PC-9 (cell line): ENCODE data around the gene KCTD7.

Source experiments
- EZH2 ChIP-seq: fragments of 200-600 bp; sonication (generic); IDR thresholded peaks from 2 replicates; pipeline ENCODE4 v1.8.0; 2017; ENCODE audit warnings: antibody characterized with exemption, low read depth
- TF ChIP-seq, protein P1 (sequence below): fragments of 200-600 bp; sonication (generic); conservative IDR thresholded peaks from 2 replicates; pipeline ENCODE4 v1.6.1; 2017; ENCODE audit warnings: mixed run types, antibody characterized with exemption, mild to moderate bottlenecking, moderate library complexity

DNA sequence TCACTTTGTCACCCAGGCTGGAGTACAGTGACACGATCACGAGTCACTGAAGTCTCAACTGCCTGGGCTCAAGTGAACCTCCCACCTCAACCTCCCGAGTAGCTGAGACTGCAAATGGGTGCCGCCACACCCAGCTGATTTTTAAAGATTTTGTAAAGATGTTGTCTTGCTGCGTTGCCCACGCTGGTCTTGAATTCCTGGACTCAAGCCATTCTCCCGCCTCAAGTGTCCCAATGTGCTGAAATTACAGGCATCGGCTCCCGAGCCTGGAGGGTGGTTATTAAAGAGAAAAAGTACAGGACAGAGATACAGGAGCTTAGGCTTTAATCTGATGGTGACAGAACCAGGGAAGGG is 55.1 kb downstream of the KCTD7 start:
- TF ChIP-seq, protein P1, sequence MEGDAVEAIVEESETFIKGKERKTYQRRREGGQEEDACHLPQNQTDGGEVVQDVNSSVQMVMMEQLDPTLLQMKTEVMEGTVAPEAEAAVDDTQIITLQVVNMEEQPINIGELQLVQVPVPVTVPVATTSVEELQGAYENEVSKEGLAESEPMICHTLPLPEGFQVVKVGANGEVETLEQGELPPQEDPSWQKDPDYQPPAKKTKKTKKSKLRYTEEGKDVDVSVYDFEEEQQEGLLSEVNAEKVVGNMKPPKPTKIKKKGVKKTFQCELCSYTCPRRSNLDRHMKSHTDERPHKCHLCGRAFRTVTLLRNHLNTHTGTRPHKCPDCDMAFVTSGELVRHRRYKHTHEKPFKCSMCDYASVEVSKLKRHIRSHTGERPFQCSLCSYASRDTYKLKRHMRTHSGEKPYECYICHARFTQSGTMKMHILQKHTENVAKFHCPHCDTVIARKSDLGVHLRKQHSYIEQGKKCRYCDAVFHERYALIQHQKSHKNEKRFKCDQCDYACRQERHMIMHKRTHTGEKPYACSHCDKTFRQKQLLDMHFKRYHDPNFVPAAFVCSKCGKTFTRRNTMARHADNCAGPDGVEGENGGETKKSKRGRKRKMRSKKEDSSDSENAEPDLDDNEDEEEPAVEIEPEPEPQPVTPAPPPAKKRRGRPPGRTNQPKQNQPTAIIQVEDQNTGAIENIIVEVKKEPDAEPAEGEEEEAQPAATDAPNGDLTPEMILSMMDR, result no peak
- no peak for TF ChIP-seq EZH2
